Adrenal gland (tissue), 12 donors: ENCODE results near the gene STEAP1B. TPM values are rescaled to one million over a fixed set of nuclear protein-coding genes. Genes with fewer than 3 reads are reported as not detected.
"Not testable (repeated sequence)": the region's sequence is repeated elsewhere in the genome, so short reads cannot be mapped to it uniquely, and the experiment has no call there.

Experiments used
- DNase-seq, 7 donors: peaks; one replicate each; pipeline ENCODE4 v3.0.0-alpha.2; 2019 to 2020
- H3K27ac ChIP-seq, 5 donors: fragments of 200-600 bp; sonication (generic) in 4 of 5; 1 replicate in 3 of 5; 2 replicates in 2 of 5; pipeline versions ENCODE4 v1.5.1 to v1.8.0; 2016 to 2020; ENCODE audit warnings: mild to moderate bottlenecking in 1 of 5
- H3K27me3 ChIP-seq: fragments of 200-600 bp; 2 replicates; pipeline ENCODE4 v1.8.0; 2021
- H3K36me3 ChIP-seq, 2 donors: fragments of 200-600 bp; replicated peaks in 1 of 2; 1 replicate in 1 of 2; 2 replicates in 1 of 2; pipeline versions ENCODE4 v1.5.1 to v1.8.0; 2018 to 2022
- H3K4me1 ChIP-seq, 2 donors: fragments of 200-600 bp; replicated peaks in 1 of 2; 1 replicate in 1 of 2; 2 replicates in 1 of 2; pipeline versions ENCODE4 v1.5.1 to v1.8.0; 2018 to 2021
- H3K4me3 ChIP-seq, 4 donors: fragments of 200-600 bp; sonication (generic) in 3 of 4; one replicate each; pipeline ENCODE4 v1.5.1; 2016 to 2018
- H3K9me3 ChIP-seq, 3 donors: fragments of 200-600 bp; sonication (generic) in 1 of 3; replicated peaks in 1 of 3; 1 replicate in 2 of 3; 2 replicates in 1 of 3; pipeline versions ENCODE4 v1.5.1 to v1.8.0; 2016 to 2021
- POLR2A ChIP-seq, 2 donors: fragments of 450-650 bp; IDR thresholded peaks; one replicate each; pipeline ENCODE4 v1.6.1; 2017; ENCODE audit warnings: antibody characterized with exemption in 2 of 2, mild to moderate bottlenecking in 2 of 2, moderate library complexity in 1 of 2
- WGBS, 4 donors: extraction: QIAGEN DNeasy Blood & Tissue Kit in 2 of 4; methylation state at CpG; one replicate each; pipeline versions ENCODE4 v1.1.5 to v1.1.7; 2013 to 2017; 5-methylcytosine and 5-hydroxymethylcytosine counted together
- intact Hi-C, 2 donors: fragments of 100-400 bp; cut with DNase I; formaldehyde crosslinking; loops; one replicate each; pipeline versions ENCODE4 v1.14.1 to v1.15.0; 2022 to 2023
- polyA plus RNA-seq, 3 donors: library from polyadenylated mRNA; stranded (reverse); fragments of 200-250 nt in 2 of 3; fragments of 350-450 nt in 1 of 3; fragmentation: Illumina TruSeq in 1 of 3; extraction: RNeasy Lipid Tissue Mini Kit (QIAGEN cat#74804) in 1 of 3; gene quantifications; one replicate each; pipeline ENCODE4 v1.2.3, GENCODE V29; 2013 to 2014
- total RNA-seq, 9 donors: library from RNA; depleted of rRNA in 4 of 9; stranded (reverse); fragments of >200 nt in 4 of 9; fragments of 120-200 nt in 1 of 9; fragmentation: NEBNext Ultra II Directional in 1 of 9; extraction: Animal tissue kit (Norgen Biotek cat#: 25700) in 1 of 9; gene quantifications; one replicate each; pipeline versions ENCODE4 v1.1.0 to v1.2.4, GENCODE V29; 2013 to 2023
- TF ChIP-seq, protein P1 (sequence below), 6 experiments: fragments of 450-650 bp in 4 of 6; fragments of 200-600 bp in 2 of 6; sonication (generic) in 1 of 6; IDR thresholded peaks; 1 replicate in 5 of 6; 2 replicates in 1 of 6; pipeline versions ENCODE4 v1.5.1 to v1.8.0; 2016 to 2021; ENCODE audit warnings: antibody characterized with exemption in 6 of 6, mild to moderate bottlenecking in 2 of 6, moderate library complexity in 1 of 6
- donor health status: healthy with polysubstance abuse.
- donor health status: Bipolar disorder and iron deficiency.
- donor health status: DM: yes; HTN: yes; CAD: no.
- donor health status: DM: no; HTN: no; CAD: no.
- donor health status: DM: no; HTN: no; CAD: no.
- donor health status: DM: yes; HTN: yes; CAD: no.

Gene STEAP1B
- total and polyA plus RNA-seq, 12 donors: 0.20 to 2.1 (median 0.79) TPM; not detected in 2

DNA sequence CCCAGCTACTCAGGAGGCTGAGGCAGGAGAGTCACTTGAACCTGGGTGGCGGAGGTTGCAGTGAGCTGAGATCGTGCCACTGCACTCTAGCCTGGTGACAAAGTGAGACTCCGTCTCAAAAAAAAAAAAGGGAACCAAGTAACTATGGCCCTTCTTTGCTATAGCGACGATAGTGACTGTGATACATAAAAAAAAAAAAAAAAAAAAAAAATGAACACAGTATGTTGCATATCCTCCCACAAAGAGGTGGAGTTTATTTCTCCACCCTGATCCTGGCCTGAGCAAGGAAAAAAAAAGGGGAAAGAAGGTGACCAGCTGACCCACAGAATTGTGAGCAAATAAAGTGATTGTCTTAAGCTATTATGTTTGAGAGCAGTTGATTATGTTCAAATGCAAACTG is 42.3 kb upstream of the STEAP1B start:
- Histone ChIP-seq H3K4me1 (no peaks in the 10 kb centered on the region), H3K36me3 (no peaks in the 10 kb centered on the region), H3K9me3 (no peaks in the 10 kb centered on the region), H3K27me3 (no peaks in the 10 kb centered on the region), H3K4me3 (no peak overlapping the region), H3K27ac (no peak overlapping the region)
- no peak for DNase-seq
- intact Hi-C loops: no loop called here
- WGBS, 4 donors: 75 to 92% (median 81%) methylated on average over 5 of the region's 5 CpGs
- TF ChIP-seq, protein P1, sequence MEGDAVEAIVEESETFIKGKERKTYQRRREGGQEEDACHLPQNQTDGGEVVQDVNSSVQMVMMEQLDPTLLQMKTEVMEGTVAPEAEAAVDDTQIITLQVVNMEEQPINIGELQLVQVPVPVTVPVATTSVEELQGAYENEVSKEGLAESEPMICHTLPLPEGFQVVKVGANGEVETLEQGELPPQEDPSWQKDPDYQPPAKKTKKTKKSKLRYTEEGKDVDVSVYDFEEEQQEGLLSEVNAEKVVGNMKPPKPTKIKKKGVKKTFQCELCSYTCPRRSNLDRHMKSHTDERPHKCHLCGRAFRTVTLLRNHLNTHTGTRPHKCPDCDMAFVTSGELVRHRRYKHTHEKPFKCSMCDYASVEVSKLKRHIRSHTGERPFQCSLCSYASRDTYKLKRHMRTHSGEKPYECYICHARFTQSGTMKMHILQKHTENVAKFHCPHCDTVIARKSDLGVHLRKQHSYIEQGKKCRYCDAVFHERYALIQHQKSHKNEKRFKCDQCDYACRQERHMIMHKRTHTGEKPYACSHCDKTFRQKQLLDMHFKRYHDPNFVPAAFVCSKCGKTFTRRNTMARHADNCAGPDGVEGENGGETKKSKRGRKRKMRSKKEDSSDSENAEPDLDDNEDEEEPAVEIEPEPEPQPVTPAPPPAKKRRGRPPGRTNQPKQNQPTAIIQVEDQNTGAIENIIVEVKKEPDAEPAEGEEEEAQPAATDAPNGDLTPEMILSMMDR (IDR thresholded peaks at IDR 0.05): no peak
- no peak for TF ChIP-seq POLR2A (IDR thresholded peaks at IDR 0.05)

DNA sequence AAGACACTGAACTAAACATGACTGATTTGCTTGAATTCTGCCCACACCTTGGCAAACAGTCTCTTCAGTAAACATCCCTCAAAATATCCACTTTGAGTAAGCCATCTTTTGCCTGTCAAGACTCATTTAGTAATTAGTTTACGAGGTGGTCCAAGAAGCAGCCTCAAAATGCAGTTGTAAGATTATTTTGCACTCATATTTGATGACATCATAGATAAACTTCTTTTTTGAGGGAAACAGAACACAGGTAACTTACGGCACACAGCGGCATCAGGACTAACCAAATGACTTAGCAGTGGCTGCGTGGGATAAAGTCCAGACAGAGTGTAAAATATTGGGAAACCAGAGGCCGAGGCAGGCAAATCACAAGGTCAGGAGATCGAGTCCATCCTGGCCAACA is 41.8 kb upstream of the STEAP1B start:
- intact Hi-C loops: no loop called here
- H3K4me1 ChIP-seq: no peaks in the 10 kb centered on the region
- no peaks in the 10 kb centered on the region for H3K27me3 ChIP-seq
- DNase-seq: no peak
- H3K36me3 ChIP-seq: no peaks in the 10 kb centered on the region
- no peak overlapping the region for H3K27ac ChIP-seq
- TF ChIP-seq POLR2A (IDR thresholded peaks at IDR 0.05): no peak
- TF ChIP-seq, protein P1 (IDR thresholded peaks at IDR 0.05): no peak
- H3K9me3 ChIP-seq: no peaks in the 10 kb centered on the region
- no peak overlapping the region for H3K4me3 ChIP-seq
- 85 to 95% (median 93%) methylated on average over 6 of the region's 6 CpGs for WGBS, 4 donors

DNA sequence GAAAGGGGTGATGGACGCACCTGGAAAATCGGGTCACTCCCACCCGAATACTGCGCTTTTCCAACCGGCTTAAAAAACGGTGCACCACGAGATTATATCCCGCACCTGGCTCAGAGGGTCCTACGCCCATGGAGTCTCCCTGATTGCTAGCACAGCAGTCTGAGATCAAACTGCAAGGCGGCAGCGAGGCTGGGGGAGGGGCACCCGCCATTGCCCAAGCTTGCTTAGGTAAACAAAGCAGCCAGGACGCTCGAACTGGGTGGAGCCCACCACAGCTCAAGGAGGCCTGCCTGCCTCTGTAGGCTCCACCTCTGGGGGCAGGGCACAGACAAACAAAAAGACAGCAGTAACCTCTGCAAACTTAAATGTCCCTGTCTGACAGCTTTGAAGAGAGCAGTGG is 28.5 kb upstream of the STEAP1B start:
- DNase-seq, intact Hi-C loops: not testable (repeated sequence)
- 61 to 80% (median 70%) methylated on average over 2 to 5 of the region's 14 CpGs; no CpG with 5 or more reads in 1 of the 4 donors for WGBS, 4 donors

DNA sequence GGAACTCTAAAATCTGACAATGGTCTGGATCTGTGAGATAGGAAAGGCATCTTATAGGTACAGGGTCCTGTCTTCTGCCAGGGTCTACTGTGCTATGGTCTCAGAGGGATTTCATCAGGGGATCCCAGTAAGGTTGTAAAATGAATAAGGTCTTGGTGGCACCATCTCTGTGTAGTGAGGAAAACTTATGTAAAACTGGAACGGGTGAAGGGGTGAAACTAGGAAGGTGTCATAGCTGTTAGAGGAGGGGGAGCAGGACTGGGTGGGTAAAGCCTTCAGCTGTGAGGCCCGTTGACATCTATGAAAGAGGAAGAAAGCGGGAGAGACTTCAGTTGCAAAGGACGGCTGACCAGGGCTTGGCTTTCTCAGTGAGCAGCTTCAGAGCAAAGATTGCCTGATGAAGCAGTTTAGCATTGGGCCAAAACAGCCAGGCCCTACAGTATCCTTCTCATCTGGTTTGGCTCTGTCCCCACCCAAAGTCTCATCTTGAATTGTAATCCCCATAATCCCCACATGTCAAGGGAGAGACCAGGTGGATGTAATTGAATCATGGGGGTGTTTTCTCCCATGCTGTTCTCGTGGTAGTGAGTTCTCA is 24.5 kb upstream of the STEAP1B start:
- H3K4me3 ChIP-seq, H3K27ac ChIP-seq, intact Hi-C loops, H3K4me1 ChIP-seq, H3K9me3 ChIP-seq, H3K27me3 ChIP-seq, H3K36me3 ChIP-seq, DNase-seq: not testable (repeated sequence)
- 26 to 56% (median 42%) methylated on average over 5 of the region's 5 CpGs for WGBS, 4 donors

More for the DNA sequence above, 28.5 kb upstream of the STEAP1B start:
- H3K27me3 ChIP-seq, H3K4me1 ChIP-seq, H3K27ac ChIP-seq, H3K4me3 ChIP-seq, H3K9me3 ChIP-seq, H3K36me3 ChIP-seq: not testable (repeated sequence)

DNA sequence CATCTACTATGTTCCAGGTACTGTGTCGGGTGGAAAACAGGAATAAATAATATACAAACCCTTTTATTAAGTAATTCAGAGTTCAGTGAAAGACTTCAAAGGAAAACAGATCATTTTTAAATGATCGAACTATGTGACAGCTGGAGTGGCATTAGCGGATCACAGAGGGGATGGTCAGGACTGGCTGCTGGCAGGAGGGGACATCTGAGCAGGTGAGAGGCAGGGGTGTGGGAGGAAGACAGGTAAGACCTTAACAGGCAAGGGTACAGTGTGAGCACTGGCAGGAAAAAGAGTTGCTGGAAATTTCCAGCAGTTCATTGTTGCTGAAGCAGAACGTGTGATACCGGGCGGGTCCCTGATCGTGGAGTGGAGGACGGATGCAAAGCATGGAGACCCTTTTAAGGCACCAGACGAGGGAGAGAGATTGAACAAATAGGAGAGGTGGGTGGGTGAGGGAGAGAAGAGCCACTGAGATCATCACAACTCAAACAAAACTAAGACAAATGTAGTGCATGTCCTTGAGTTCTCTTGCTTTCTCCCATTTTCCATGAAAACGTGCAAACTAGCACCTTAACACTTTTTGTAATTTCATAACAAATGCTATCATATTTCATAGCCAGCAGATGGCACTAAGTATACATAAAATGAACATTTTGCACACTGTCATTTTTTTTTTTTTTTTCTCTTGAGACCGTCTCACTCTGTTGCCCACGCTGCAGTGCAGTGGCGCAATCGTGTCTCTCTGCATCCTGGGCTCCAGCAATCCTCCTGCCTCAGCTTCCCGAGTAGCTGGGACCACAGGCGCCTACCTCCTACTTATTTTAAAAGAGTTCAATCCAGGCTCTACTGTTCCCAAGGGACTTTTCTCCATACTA is 23.7 kb upstream of the STEAP1B start:
- H3K27me3 ChIP-seq, H3K4me3 ChIP-seq, H3K4me1 ChIP-seq, H3K36me3 ChIP-seq, H3K9me3 ChIP-seq, intact Hi-C loops, H3K27ac ChIP-seq: not testable (repeated sequence)
- WGBS, 4 donors: 29 to 34% (median 32%) methylated on average over 16 of the region's 16 CpGs
- peak in 4 of 7 donors; percentile 18 to 33 (median 24) for DNase-seq
- TF ChIP-seq, protein P1 (IDR thresholded peaks at IDR 0.05): peak in 3 of 6 experiments; percentile 14 to 31 (median 30)

DNA sequence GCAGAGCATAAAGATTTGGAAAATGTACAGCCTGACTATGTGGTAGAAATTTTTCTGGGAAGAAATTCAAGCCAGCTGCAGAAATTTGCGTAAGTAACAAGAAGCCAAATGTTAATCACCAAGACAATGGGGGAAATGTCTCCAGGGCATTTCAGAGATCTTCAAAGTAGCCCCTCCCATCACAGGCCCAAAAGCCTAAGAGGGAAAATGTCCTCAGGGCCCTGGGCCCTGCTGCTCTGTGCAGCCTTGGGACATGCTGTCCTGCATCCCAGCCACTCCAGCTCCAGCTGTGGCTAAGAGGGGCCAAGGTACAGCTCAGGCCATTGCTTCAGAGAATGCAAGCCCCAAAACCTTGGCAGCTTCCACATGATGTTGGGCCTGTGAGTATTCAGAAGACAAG is 19.6 kb upstream of the STEAP1B start:
- H3K27me3 ChIP-seq, H3K9me3 ChIP-seq, DNase-seq, H3K36me3 ChIP-seq, H3K4me1 ChIP-seq, intact Hi-C loops, H3K27ac ChIP-seq, H3K4me3 ChIP-seq: not testable (repeated sequence)
- 74 to 90% (median 86%) methylated on average over 1 of the region's 1 CpG for WGBS, 4 donors

DNA sequence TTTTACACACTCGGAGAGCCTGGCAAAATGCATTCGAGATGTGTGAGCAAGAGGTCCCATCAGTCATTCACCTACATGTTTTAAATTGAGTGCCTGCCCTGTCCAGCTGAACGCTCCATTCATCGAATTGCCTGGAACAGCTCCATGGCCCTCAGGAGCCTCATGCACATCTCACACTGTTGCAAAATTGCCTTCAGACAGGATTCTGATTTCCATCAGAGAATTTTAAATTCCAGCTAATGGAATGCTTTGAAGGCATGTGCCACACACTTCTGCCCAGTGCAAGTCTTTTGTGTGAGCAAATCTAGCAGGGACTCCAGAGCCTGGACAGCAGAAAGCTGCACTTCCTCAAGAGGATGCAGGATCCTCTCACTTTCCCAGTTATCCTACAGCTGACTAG is 17.0 kb upstream of the STEAP1B start:
- 75 to 83% (median 78%) methylated on average over 4 of the region's 4 CpGs for WGBS, 4 donors
- H3K9me3 ChIP-seq, H3K27me3 ChIP-seq, H3K36me3 ChIP-seq, H3K27ac ChIP-seq, H3K4me3 ChIP-seq, DNase-seq, H3K4me1 ChIP-seq, intact Hi-C loops: not testable (repeated sequence)

DNA sequence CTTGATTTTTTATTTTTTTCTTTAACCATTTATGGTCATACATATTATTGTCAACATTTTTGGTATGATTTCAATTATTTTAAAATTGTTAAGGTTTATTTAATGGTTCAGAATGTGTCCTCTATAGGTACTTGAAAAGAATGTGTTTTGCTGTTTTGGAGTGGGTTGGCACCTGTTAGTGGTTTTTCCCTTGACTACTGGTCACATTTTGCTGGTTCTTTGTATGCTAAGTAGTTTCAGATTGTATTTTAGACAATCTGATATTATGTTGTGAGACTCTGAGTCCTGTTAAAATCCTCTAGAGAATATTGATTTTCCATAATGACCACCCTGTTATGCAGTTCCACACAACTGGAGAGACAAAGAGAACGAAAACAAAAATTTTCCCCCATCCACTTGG is 15.0 kb upstream of the STEAP1B start:
- H3K9me3 ChIP-seq, DNase-seq, H3K36me3 ChIP-seq, H3K27me3 ChIP-seq, H3K4me3 ChIP-seq, H3K4me1 ChIP-seq, intact Hi-C loops, H3K27ac ChIP-seq: not testable (repeated sequence)
- 73 to 96% (median 81%) methylated on average over 1 of the region's 1 CpG for WGBS, 4 donors
